ENCODE measurements around the gene AADACL2. TPM values are rescaled to one million over a fixed set of nuclear protein-coding genes. Genes with fewer than 3 reads are reported as not detected.
"Not testable (repeated sequence)": the region's sequence is repeated elsewhere in the genome, so short reads cannot be mapped to it uniquely, and the experiment has no call there.

AADACL2 gene
- total RNA-seq, 4 donors from 2014 or later = 0.21 TPM; not detected in 3

- 95 to 98% methylated on average over 2 of the region's 2 CpGs for whole genome bisulfite sequencing, 2 donors
- Histone ChIP-seq H3K9me3 (no peaks in the 10 kb centered on the region), H3K4me3 (no peak overlapping the region), H3K36me3 (no peaks in the 10 kb centered on the region), H3K4me1 (peaks cover 0 to 15% (median 0%) of the 10 kb centered on the region in 4 donors), H3K27me3 (no peaks in the 10 kb centered on the region), H3K27ac (no peak overlapping the region)
- DNase-seq (ENCODE audit: low spot score in 2 of 2) = no peak
- no peak for TF ChIP-seq CTCF (IDR thresholded peaks at IDR 0.05)
- TF ChIP-seq POLR2A (IDR thresholded peaks at IDR 0.05) = no peak
- TF ChIP-seq EP300 (IDR thresholded peaks at IDR 0.05) = no peak
Measured at GRCh38 chr3:151777880-151778279, 44.2 kb downstream of the AADACL2 start.

GRCh38 chr3:151787626-151788025 is 53.9 kb downstream of the AADACL2 start:
- Histone ChIP-seq H3K4me1 (no peaks in the 10 kb centered on the region), H3K27me3 (no peaks in the 10 kb centered on the region), H3K9me3 (no peaks in the 10 kb centered on the region), H3K4me3 (no peak overlapping the region), H3K36me3 (no peaks in the 10 kb centered on the region), H3K27ac (no peak overlapping the region)
- DNase-seq (ENCODE audit: low spot score in 2 of 2) = no peak
- TF ChIP-seq POLR2A (IDR thresholded peaks at IDR 0.05) (no peak), CTCF (IDR thresholded peaks at IDR 0.05) (no peak), EP300 (IDR thresholded peaks at IDR 0.05) (no peak)

DNA sequence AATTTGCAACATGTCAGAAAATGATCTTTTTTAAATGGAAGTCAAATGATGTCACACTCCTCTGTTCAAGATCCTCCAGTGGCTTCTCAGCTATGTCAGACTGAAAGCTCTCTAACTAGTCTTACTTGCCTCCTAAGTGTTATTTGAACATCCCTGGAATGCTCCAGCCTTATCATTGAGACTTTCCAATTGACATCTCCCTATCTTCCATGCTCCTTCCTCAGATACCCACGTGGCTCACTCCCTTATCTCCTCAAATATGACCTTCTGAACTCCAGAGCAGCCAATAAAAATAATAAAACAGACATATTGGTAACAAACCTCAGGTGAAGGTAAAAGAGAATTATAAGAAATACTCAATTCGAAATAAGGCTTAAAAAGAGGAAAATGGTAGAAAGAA is 54.7 kb downstream of the AADACL2 start:
- no peak for DNase-seq (ENCODE audit: low spot score in 2 of 2)
- no peak for TF ChIP-seq CTCF (IDR thresholded peaks at IDR 0.05)
- TF ChIP-seq EP300 (IDR thresholded peaks at IDR 0.05) = no peak
- TF ChIP-seq POLR2A (IDR thresholded peaks at IDR 0.05) = no peak
- 86 to 94% methylated on average over 2 of the region's 2 CpGs for WGBS, 2 donors
- Histone ChIP-seq H3K4me1 (no peaks in the 10 kb centered on the region), H3K9me3 (no peaks in the 10 kb centered on the region), H3K36me3 (no peaks in the 10 kb centered on the region), H3K27ac (no peak overlapping the region), H3K4me3 (no peak overlapping the region), H3K27me3 (no peaks in the 10 kb centered on the region)

GRCh38 chr3:151789853-151790463 is 56.2 kb downstream of the AADACL2 start:
- 73 to 75% methylated on average over 1 of the region's 1 CpG for WGBS, 2 donors

GRCh38 chr3:151790763-151791162 is 57.0 kb downstream of the AADACL2 start:
- H3K4me3 ChIP-seq; H3K36me3 ChIP-seq; H3K27me3 ChIP-seq; DNase-seq (ENCODE audit: low spot score in 2 of 2); H3K9me3 ChIP-seq; H3K4me1 ChIP-seq; H3K27ac ChIP-seq: not testable (repeated sequence)
- WGBS, 2 donors = 97 to 100% methylated on average over 2 of the region's 2 CpGs

More at GRCh38 chr3:151789853-151790463, 56.2 kb downstream of the AADACL2 start:
- TF ChIP-seq POLR2A (IDR thresholded peaks at IDR 0.05) (no peak), EP300 (IDR thresholded peaks at IDR 0.05) (no peak), CTCF (IDR thresholded peaks at IDR 0.05) (no peak)
- H3K9me3 ChIP-seq = no peaks in the 10 kb centered on the region
- no peak overlapping the region for H3K4me3 ChIP-seq
- no peaks in the 10 kb centered on the region for H3K27me3 ChIP-seq
- DNase-seq (ENCODE audit: low spot score in 2 of 2) = no peak
- H3K27ac ChIP-seq = no peak overlapping the region
- no peaks in the 10 kb centered on the region for H3K4me1 ChIP-seq
- H3K36me3 ChIP-seq = no peaks in the 10 kb centered on the region

DNA sequence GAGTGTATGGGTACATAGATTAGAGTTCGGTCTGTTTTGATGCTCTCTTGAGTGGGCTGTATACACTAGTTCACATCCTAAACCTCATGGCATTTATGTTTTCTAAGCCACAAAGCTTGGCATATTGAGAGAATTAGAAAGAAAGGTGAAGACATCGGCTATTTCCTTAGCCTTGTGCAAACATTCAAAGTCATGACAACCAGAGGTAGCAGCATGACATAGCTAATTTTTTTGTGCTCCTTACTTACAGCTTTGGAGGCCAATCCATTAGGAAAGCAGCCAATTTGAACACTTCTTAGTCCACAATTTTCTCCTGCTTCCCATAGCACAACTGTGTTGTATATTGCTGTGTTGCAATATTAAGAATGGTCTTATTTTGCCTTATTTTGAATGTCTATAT is 58.7 kb downstream of the AADACL2 start:
- TF ChIP-seq CTCF (IDR thresholded peaks at IDR 0.05) (no peak), POLR2A (IDR thresholded peaks at IDR 0.05) (no peak), EP300 (IDR thresholded peaks at IDR 0.05) (no peak)
- DNase-seq (ENCODE audit: low spot score in 2 of 2) = no peak
- Histone ChIP-seq H3K4me3 (no peak overlapping the region), H3K9me3 (no peaks in the 10 kb centered on the region), H3K4me1 (no peaks in the 10 kb centered on the region), H3K27me3 (no peaks in the 10 kb centered on the region), H3K27ac (no peak overlapping the region), H3K36me3 (no peaks in the 10 kb centered on the region)
- 91 to 94% methylated on average over 2 of the region's 2 CpGs for WGBS, 2 donors

Data from tibial nerve (tissue), 4 donors.